Aorta (tissue), 5 donors: Measurements from ENCODE around the gene SLC22A12. TPM values are rescaled to one million over a fixed set of nuclear protein-coding genes. Genes with fewer than 3 reads are reported as not detected.

Experiments
- ATAC-seq: fragments of 200-7000 bp; cut with Tn5 transposase; one replicate; pipeline ENCODE4 v1.9.1; 2022; ENCODE audit warnings: moderate library complexity; ENCODE audit not compliant: low FRiP score
- DNase-seq, 2 donors: peaks; one replicate each; pipeline ENCODE4 v3.0.0-alpha.2; 2020
- H3K27ac ChIP-seq, 2 donors: one replicate each; pipeline ENCODE4 v1.5.1; 2013; ENCODE audit warnings: low read length in 2 of 2, mild to moderate bottlenecking in 2 of 2, moderate library complexity in 2 of 2, control low read depth in 1 of 2, inconsistent platforms in 1 of 2, low read depth in 1 of 2
- H3K27me3 ChIP-seq, 2 donors: one replicate each; pipeline ENCODE4 v1.6.1; 2013; ENCODE audit warnings: control low read depth in 1 of 2, low read length in 1 of 2, mild to moderate bottlenecking in 1 of 2, moderate library complexity in 1 of 2; ENCODE audit not compliant: insufficient read depth in 2 of 2, control insufficient read depth in 1 of 2
- H3K36me3 ChIP-seq, 2 donors: one replicate each; pipeline ENCODE4 v1.6.1; 2013; ENCODE audit warnings: control low read depth in 1 of 2, low read length in 1 of 2, mild to moderate bottlenecking in 1 of 2; ENCODE audit not compliant: insufficient read depth in 2 of 2, control insufficient read depth in 1 of 2
- H3K4me1 ChIP-seq, 2 donors: one replicate each; pipeline ENCODE4 v1.6.1; 2013; ENCODE audit warnings: low read length in 2 of 2, control low read depth in 1 of 2, mild to moderate bottlenecking in 1 of 2, moderate library complexity in 1 of 2; ENCODE audit not compliant: insufficient read depth in 2 of 2, control insufficient read depth in 1 of 2
- H3K4me3 ChIP-seq, 2 donors: one replicate each; pipeline ENCODE4 v1.5.1; 2013; ENCODE audit warnings: low read length in 2 of 2, control low read depth in 1 of 2, mild to moderate bottlenecking in 1 of 2
- H3K9me3 ChIP-seq: one replicate; pipeline ENCODE4 v1.6.1; 2013; ENCODE audit warnings: mild to moderate bottlenecking, low read length; ENCODE audit not compliant: control insufficient read depth
- WGBS, 2 donors: extraction: QIAGEN DNeasy Blood & Tissue Kit; methylation state at CpG; one replicate each; pipeline ENCODE4 v1.1.7; 2013; 5-methylcytosine and 5-hydroxymethylcytosine counted together
- intact Hi-C, 2 donors: fragments of 100-400 bp; cut with DNase I; formaldehyde crosslinking; loops; one replicate each; pipeline versions ENCODE4 v1.14.2 to v1.15.0; 2022
- polyA plus RNA-seq, 2 donors: library from polyadenylated mRNA; stranded (reverse); fragments of 200-250 nt; gene quantifications; one replicate each; pipeline ENCODE4 v1.2.3, GENCODE V29; 2013
- total RNA-seq, 2 donors: library from RNA; stranded (reverse); fragmentation: NEBNext Ultra II Directional; extraction: Animal tissue kit (Norgen Biotek cat#: 25700); gene quantifications; one replicate each; pipeline ENCODE4 v1.2.1, GENCODE V29; 2021
- donor health status: healthy with polysubstance abuse.
- donor health status: Bipolar disorder and iron deficiency.
- donor health status: DM: no; HTN: no; CAD: no.
- donor health status: DM: no; HTN: no; CAD: no.
- donor health status: DM: yes; HTN: yes; CAD: no.

Gene SLC22A12
- total and polyA plus RNA-seq, 4 donors: not detected

- H3K27ac ChIP-seq: no peak overlapping the region
- no peaks in the 10 kb centered on the region for H3K36me3 ChIP-seq
- peak; percentile 41 to 70 for DNase-seq
- H3K27me3 ChIP-seq: no peaks in the 10 kb centered on the region
- intact Hi-C loops: no loop called here
- ATAC-seq: no peak
- H3K4me3 ChIP-seq: no peak overlapping the region
- H3K4me1 ChIP-seq: no peaks in the 10 kb centered on the region
- no peaks in the 10 kb centered on the region for H3K9me3 ChIP-seq
- WGBS, 2 donors: 85 to 88% methylated on average over 20 to 23 of the region's 23 CpGs
Measured at GRCh38 chr11:64598797-64599697, 8.0 kb downstream of the SLC22A12 start.

GRCh38 chr11:64599698-64600211 is 8.7 kb downstream of the SLC22A12 start:
- Histone ChIP-seq H3K27ac (no peak overlapping the region), H3K9me3 (no peaks in the 10 kb centered on the region), H3K4me3 (no peak overlapping the region), H3K4me1 (no peaks in the 10 kb centered on the region), H3K27me3 (no peaks in the 10 kb centered on the region), H3K36me3 (no peaks in the 10 kb centered on the region)
- WGBS, 2 donors: 91 to 94% methylated on average over 17 of the region's 17 CpGs
- intact Hi-C loops: no loop called here
- no peak for ATAC-seq
- peak; percentile 35 to 66 for DNase-seq

GRCh38 chr11:64600281-64600992 is 9.4 kb downstream of the SLC22A12 start:
- intact Hi-C loops: no loop called here
- ATAC-seq: no peak
- peak in 1 of 2 donors; percentile 39 for DNase-seq
- H3K27ac ChIP-seq: no peak overlapping the region
- no peaks in the 10 kb centered on the region for H3K27me3 ChIP-seq
- WGBS, 2 donors: 90 to 96% methylated on average over 19 of the region's 19 CpGs
- no peaks in the 10 kb centered on the region for H3K4me1 ChIP-seq
- no peak overlapping the region for H3K4me3 ChIP-seq
- no peaks in the 10 kb centered on the region for H3K9me3 ChIP-seq
- no peaks in the 10 kb centered on the region for H3K36me3 ChIP-seq

- Histone ChIP-seq H3K27me3 (no peaks in the 10 kb centered on the region), H3K9me3 (no peaks in the 10 kb centered on the region), H3K27ac (no peak overlapping the region), H3K4me3 (no peak overlapping the region), H3K4me1 (no peaks in the 10 kb centered on the region), H3K36me3 (no peaks in the 10 kb centered on the region)
- WGBS, 2 donors: 88 to 89% methylated on average over 12 of the region's 12 CpGs
- ATAC-seq: no peak
- no peak for DNase-seq
- intact Hi-C loops: no loop called here
Measured at GRCh38 chr11:64601605-64602465, 10.8 kb downstream of the SLC22A12 start.

- DNase-seq (no peak), ATAC-seq (no peak)
- Histone ChIP-seq H3K36me3 (no peaks in the 10 kb centered on the region), H3K4me3 (no peak overlapping the region), H3K9me3 (no peaks in the 10 kb centered on the region), H3K27ac (no peak overlapping the region), H3K4me1 (no peaks in the 10 kb centered on the region), H3K27me3 (no peaks in the 10 kb centered on the region)
- intact Hi-C loops: no loop called here
- 94 to 97% methylated on average over 10 of the region's 10 CpGs for WGBS, 2 donors
Measured at GRCh38 chr11:64602466-64603070, 11.5 kb downstream of the SLC22A12 start.

- H3K4me1 ChIP-seq: no peaks in the 10 kb centered on the region
- H3K4me3 ChIP-seq: no peak overlapping the region
- H3K27me3 ChIP-seq: no peaks in the 10 kb centered on the region
- H3K36me3 ChIP-seq: no peaks in the 10 kb centered on the region
- 85 to 88% methylated on average over 10 of the region's 10 CpGs for WGBS, 2 donors
- H3K27ac ChIP-seq: no peak overlapping the region
- no peak for DNase-seq
- intact Hi-C loops: no loop called here
- ATAC-seq: no peak
- no peaks in the 10 kb centered on the region for H3K9me3 ChIP-seq
Measured at GRCh38 chr11:64603411-64604110, 12.5 kb downstream of the SLC22A12 start.

GRCh38 chr11:64604458-64605243 is 13.6 kb downstream of the SLC22A12 start:
- intact Hi-C loops: no loop called here
- ATAC-seq (no peak), DNase-seq (no peak)
- H3K4me1 ChIP-seq: no peaks in the 10 kb centered on the region
- no peak overlapping the region for H3K27ac ChIP-seq
- no peaks in the 10 kb centered on the region for H3K9me3 ChIP-seq
- no peak overlapping the region for H3K4me3 ChIP-seq
- WGBS, 2 donors: 83 to 87% methylated on average over 7 of the region's 7 CpGs
- no peaks in the 10 kb centered on the region for H3K27me3 ChIP-seq
- H3K36me3 ChIP-seq: no peaks in the 10 kb centered on the region
